GM12891 (cell line): ENCODE measurements around the gene MADD.

Experiments used
- DNase-seq: peaks from one replicate; pipeline ENCODE4 v3.0.0; 2011; ENCODE audit warnings: low spot score; ENCODE audit not compliant: insufficient read length
- FAIRE-seq: peaks from 2 replicates; lab custom pipeline; 2011; peaks lifted over from hg19 to GRCh38; lab: Jason Lieb, UNC
- PAX5 ChIP-seq: IDR thresholded peaks from 2 replicates; pipeline ENCODE4 v1.6.1; 2011; ENCODE audit warnings: low read length, moderate library complexity, mild to moderate bottlenecking; ENCODE audit not compliant: insufficient read depth, severe bottlenecking
- POLR2A ChIP-seq: IDR thresholded peaks from 2 replicates; pipeline ENCODE4 v1.6.1; 2011; ENCODE audit warnings: low read depth, low read length, control low read depth
- POLR2AphosphoS5 ChIP-seq: IDR thresholded peaks from 2 replicates; pipeline ENCODE4 v1.6.1; 2011; ENCODE audit warnings: low read depth, low read length, control low read depth
- POU2F2 ChIP-seq: IDR thresholded peaks from 2 replicates; pipeline ENCODE4 v1.6.1; 2011; ENCODE audit warnings: low read depth, mild to moderate bottlenecking, control low read depth, low read length, moderate library complexity
- SPI1 ChIP-seq: IDR thresholded peaks from 2 replicates; pipeline ENCODE4 v1.6.1; 2011; ENCODE audit warnings: low read depth, low read length, control low read depth
- TAF1 ChIP-seq: IDR thresholded peaks from 2 replicates; pipeline ENCODE4 v1.6.1; 2011; ENCODE audit warnings: low read depth, low read length, control low read depth

The MADD gene

GRCh38 chr11:47359586-47359985 lies 89.7 kb downstream of the MADD start:
- TF ChIP-seq PAX5, result no peak
- TF ChIP-seq SPI1, result no peak
- no peak for TF ChIP-seq POU2F2
- no peak for TF ChIP-seq TAF1
- TF ChIP-seq POLR2AphosphoS5, result no peak
- no peak for TF ChIP-seq POLR2A
- FAIRE-seq (no peak), DNase-seq (no peak)

GRCh38 chr11:47360341-47360740 lies 90.4 kb downstream of the MADD start:
- DNase-seq, result no peak
- no peak for FAIRE-seq
- TF ChIP-seq SPI1, result no peak

- peak; percentile 48 for FAIRE-seq
- TF ChIP-seq TAF1, result no peak
- TF ChIP-seq SPI1, result no peak
- TF ChIP-seq POU2F2, result no peak
- no peak for TF ChIP-seq POLR2A
- TF ChIP-seq POLR2AphosphoS5, result no peak
- TF ChIP-seq PAX5, result no peak
- no peak for DNase-seq
Observed at GRCh38 chr11:47361419-47361818, 91.5 kb downstream of the MADD start.

GRCh38 chr11:47366020-47366490 lies 96.1 kb downstream of the MADD start:
- no peak for DNase-seq
- TF ChIP-seq TAF1, result no peak
- peak; percentile 65 for TF ChIP-seq SPI1
- FAIRE-seq, result no peak

GRCh38 chr11:47369676-47370075 lies 99.7 kb downstream of the MADD start:
- TF ChIP-seq POLR2AphosphoS5 (no peak), POLR2A (no peak), PAX5 (no peak), TAF1 (no peak), SPI1 (no peak), POU2F2 (no peak)
- FAIRE-seq (no peak), DNase-seq (no peak)

- FAIRE-seq (no peak), DNase-seq (no peak)
- no peak for TF ChIP-seq POLR2AphosphoS5
- no peak for TF ChIP-seq POU2F2
- no peak for TF ChIP-seq PAX5
- TF ChIP-seq POLR2A, result no peak
- TF ChIP-seq TAF1, result no peak
- TF ChIP-seq SPI1, result no peak
Observed at GRCh38 chr11:47372422-47372821, 102.5 kb downstream of the MADD start.

GRCh38 chr11:47373876-47374719 lies 104.2 kb downstream of the MADD start:
- peak; percentile 83 for DNase-seq
- FAIRE-seq, result peak; percentile 86
- TF ChIP-seq POU2F2 (no peak), POLR2A (no peak), SPI1 (no peak), TAF1 (no peak), PAX5 (no peak), POLR2AphosphoS5 (no peak)

GRCh38 chr11:47374720-47375019 lies 104.7 kb downstream of the MADD start:
- DNase-seq (no peak), FAIRE-seq (no peak)
- TF ChIP-seq SPI1, result no peak
- no peak for TF ChIP-seq POLR2AphosphoS5
- TF ChIP-seq PAX5, result no peak
- no peak for TF ChIP-seq TAF1
- no peak for TF ChIP-seq POU2F2
- no peak for TF ChIP-seq POLR2A

GRCh38 chr11:47375020-47375419 lies 105.1 kb downstream of the MADD start:
- FAIRE-seq (no peak), DNase-seq (no peak)
- TF ChIP-seq POLR2AphosphoS5 (no peak), SPI1 (no peak), POU2F2 (no peak), POLR2A (no peak), PAX5 (no peak), TAF1 (no peak)

- FAIRE-seq (no peak), DNase-seq (no peak)
- no peak for TF ChIP-seq POU2F2
- TF ChIP-seq TAF1, result no peak
- TF ChIP-seq POLR2A, result no peak
- TF ChIP-seq SPI1, result no peak
- no peak for TF ChIP-seq PAX5
Observed at GRCh38 chr11:47375546-47376085, 105.7 kb downstream of the MADD start.
